Subcutaneous adipose tissue (tissue), 4 donors: ENCODE results near the gene LIPC. TPM values are rescaled to one million over a fixed set of nuclear protein-coding genes. Genes with fewer than 3 reads are reported as not detected.

Experiments used
- total RNA-seq, 4 donors: library from RNA; depleted of rRNA; stranded (reverse); fragments of >200 nt; gene quantifications; one replicate each; pipeline ENCODE4 v1.1.0, GENCODE V29; 2016
- TF ChIP-seq, protein P1 (sequence below): fragments of 450-650 bp; IDR thresholded peaks from one replicate; pipeline ENCODE4 v1.5.1; 2016; ENCODE audit warnings: low read depth, mild to moderate bottlenecking, control low read depth, antibody characterized with exemption, moderate library complexity

Gene LIPC
- total RNA-seq, 4 donors from 2014 or later: 0.44 to 0.51 TPM; not detected in 2

DNA sequence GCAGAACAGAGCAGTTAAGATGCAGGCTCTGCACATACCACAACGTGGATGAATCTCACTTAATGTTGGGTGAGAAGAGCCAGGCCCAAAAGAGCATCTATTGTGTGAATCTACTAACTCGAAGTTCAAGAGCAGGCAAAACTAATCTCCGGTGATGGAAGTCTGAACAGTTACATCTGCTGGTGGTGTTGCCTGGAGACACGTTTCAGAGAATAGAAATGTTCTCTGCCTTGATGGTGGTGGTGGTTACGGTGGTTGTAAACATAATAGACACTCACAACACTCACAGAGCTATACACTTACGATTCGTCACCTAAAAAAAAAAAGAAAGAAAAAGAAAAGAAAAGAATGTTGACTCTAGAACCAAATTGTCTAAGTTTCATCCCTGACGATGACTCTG, 86.8 kb downstream of the LIPC start:
- TF ChIP-seq, protein P1, sequence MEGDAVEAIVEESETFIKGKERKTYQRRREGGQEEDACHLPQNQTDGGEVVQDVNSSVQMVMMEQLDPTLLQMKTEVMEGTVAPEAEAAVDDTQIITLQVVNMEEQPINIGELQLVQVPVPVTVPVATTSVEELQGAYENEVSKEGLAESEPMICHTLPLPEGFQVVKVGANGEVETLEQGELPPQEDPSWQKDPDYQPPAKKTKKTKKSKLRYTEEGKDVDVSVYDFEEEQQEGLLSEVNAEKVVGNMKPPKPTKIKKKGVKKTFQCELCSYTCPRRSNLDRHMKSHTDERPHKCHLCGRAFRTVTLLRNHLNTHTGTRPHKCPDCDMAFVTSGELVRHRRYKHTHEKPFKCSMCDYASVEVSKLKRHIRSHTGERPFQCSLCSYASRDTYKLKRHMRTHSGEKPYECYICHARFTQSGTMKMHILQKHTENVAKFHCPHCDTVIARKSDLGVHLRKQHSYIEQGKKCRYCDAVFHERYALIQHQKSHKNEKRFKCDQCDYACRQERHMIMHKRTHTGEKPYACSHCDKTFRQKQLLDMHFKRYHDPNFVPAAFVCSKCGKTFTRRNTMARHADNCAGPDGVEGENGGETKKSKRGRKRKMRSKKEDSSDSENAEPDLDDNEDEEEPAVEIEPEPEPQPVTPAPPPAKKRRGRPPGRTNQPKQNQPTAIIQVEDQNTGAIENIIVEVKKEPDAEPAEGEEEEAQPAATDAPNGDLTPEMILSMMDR: no peak

DNA sequence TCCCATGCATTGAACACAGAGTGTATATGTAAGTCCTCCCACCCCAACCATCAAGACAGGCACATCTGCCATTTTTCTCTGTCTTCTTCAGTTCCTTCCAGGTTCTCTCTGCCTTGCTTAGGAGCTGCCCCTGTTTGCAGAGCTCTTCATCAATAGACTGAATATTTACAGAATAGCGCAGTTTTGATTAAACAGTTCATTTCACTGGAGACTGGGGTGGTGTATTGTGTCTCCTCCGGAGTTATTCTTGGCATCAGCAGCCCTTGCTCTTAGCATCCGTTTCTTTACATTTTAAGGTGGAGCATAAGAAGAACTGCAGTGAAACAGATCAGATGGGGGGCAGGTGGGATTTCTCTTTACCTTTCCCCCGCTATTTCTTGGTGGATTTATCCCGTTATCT, 87.7 kb downstream of the LIPC start:
- TF ChIP-seq, protein P1: no peak

DNA sequence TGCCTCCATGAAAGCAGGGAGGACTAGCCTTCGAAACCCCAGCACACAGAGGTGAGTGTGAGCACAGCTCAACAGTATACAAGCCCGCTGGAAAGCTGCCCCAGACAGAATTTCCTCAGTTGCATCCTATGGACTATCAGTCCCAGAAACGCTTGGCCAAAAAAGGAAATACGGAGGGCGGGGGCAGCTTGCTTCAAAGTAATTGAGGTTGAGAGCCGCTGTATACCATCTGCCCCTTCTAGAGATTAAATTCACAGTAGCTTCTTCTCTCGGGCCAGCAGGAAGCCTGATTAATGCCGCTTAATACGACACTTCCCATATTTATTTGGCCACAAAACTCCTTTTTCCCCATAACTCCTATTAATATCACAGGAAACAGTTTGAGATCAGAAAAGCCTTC, 88.7 kb downstream of the LIPC start:
- TF ChIP-seq, protein P1: no peak

DNA sequence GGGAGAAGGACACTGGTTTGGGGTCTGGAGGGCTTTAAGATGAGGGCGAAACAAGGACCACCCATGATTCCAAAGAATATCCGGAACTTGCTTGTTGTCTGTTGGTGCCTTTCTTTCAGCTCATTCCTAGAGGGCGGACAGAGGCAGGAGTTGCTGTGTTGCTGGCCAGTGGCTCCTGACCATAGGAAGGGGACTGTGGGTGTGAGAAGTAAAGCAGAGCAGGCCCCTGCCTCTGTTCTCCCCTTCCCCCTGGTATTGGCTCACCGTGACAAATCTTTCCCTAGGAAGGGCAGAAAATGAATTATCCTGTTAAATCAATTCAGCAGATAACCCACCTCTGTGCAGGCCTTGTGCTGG, 89.1 kb downstream of the LIPC start:
- TF ChIP-seq, protein P1: no peak

DNA sequence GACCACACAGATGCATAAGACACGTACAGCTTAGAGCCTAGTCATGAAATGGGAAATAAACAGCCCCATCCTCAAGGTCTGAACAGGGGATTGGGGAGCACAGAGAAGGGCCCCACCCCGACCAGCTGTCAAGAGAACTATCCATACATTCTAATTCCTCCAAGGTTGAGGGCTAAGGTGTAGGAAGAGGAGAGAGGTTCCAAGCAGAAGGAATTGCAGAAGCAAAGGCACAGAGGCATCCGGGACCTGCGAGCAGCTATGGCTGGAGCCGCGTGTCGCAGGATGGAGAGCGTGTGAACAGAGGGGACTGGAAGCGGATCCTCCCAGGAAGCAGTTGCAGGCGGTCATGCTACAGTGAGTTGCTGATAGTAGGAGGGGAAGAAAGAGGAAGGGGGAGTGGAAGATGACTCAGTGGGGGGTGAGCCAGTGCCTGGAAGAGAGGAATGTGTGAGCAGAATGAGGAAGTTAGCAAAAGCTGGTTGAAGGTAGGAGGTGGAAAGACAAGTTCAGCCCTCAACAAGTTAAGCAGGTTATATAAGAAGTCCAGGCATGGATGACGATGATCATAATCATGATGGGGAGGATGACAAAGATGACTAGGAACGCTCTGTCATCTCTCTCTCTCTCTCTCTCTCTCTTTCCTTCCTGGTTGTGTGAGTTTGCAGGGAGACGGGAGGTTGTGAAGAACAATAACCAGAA, 89.7 kb downstream of the LIPC start:
- TF ChIP-seq, protein P1: no peak

DNA sequence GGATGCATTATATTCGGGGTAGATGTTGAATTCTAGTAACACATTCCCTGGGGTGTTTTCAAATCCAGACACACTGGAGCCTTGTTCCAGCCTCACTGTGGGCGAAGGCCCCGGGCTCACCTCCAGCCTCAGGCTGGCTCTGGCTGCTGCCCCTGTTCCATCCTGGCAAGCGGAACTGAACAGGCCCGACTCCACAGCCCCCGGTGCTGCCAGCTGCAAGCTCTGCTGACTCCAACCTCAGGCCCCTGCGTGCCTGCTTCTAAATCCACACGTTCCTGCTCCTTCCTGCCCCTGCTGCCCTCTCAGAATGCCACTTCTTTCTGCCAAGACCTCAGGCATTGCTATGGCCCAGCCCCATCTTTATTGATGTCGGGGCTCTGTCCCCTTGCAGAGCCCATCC, 90.6 kb downstream of the LIPC start:
- TF ChIP-seq, protein P1: no peak

DNA sequence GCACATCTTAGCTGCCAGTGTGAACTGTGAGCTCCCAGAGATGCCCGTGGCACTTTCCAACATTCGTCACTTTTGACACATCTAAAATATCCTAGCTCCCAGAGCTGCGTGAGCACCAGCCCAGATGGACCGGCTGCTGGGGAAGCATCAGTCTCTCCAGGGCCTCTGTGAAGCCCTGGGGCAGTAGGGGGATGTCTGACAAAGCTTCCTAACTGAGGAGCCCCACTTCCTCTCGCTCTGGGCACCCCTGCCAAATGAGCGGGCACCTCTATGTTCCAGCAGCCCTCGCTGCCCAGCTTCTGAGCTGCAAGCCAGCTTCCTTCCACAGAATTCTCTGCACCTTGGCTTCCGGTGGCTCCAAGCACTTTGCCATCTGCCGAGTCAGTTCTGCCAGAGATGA, 91.1 kb downstream of the LIPC start:
- TF ChIP-seq, protein P1: no peak
